Endothelial cell of umbilical vein (primary cell): ENCODE data around the gene SH3PXD2B. TPM values are rescaled to one million over a fixed set of nuclear protein-coding genes. Genes with fewer than 3 reads are reported as not detected.

Source experiments
- BruUV-seq: library from RNA; stranded (reverse); fragments of 400-500 nt; replicated peaks from 2 replicates; lab custom pipeline; 2021; lab: Mats Ljungman, UMichigan
- CTCF ChIA-PET: fragments of 300-600, 350-600 bp; sonication (Branson Sonifier 250); formaldehyde crosslinking; loops from one replicate; lab custom pipeline; 2021; ENCODE audit warnings: antibody characterized with exemption, inconsistent platforms; lab: Charles Lee
- POLR2A ChIA-PET: fragments of 300-600, 350-600 bp; sonication (Branson Sonifier 250); formaldehyde crosslinking; loops from one replicate; lab custom pipeline; 2021; ENCODE audit warnings: antibody characterized with exemption, inconsistent platforms; lab: Charles Lee
- DNase-seq: peaks from one replicate; pipeline ENCODE4 v3.0.0-alpha.2; 2011; ENCODE audit warnings: low read depth, low spot score
- FAIRE-seq: peaks from 2 replicates; lab custom pipeline; 2011; peaks lifted over from hg19 to GRCh38; lab: Jason Lieb, UNC
- H2AFZ ChIP-seq: 2 replicates; pipeline ENCODE4 v1.6.0; 2012; ENCODE audit warnings: low read depth, low read length, control low read depth, inconsistent platforms
- H3K27ac ChIP-seq: 2 replicates; pipeline ENCODE4 v1.5.1; 2011; ENCODE audit warnings: low read depth, mild to moderate bottlenecking, control low read depth, low read length, moderate library complexity; ENCODE audit not compliant: insufficient read depth
- H3K27me3 ChIP-seq, 2 experiments: 2 replicates each; pipeline versions ENCODE4 v1.6.0 to v1.6.1; 2011; ENCODE audit warnings: low read length in 2 of 2, mixed read lengths in 1 of 2; ENCODE audit not compliant: control insufficient read depth in 2 of 2, insufficient read depth in 2 of 2
- H3K36me3 ChIP-seq, 2 experiments: 2 replicates in 1 of 2; 3 replicates in 1 of 2; pipeline ENCODE4 v1.5.1; 2011; ENCODE audit warnings: low read length in 2 of 2, mild to moderate bottlenecking in 1 of 2, moderate library complexity in 1 of 2; ENCODE audit not compliant: control insufficient read depth in 2 of 2, insufficient read depth in 2 of 2; ENCODE audit errors: extremely low read depth in 1 of 2
- H3K4me1 ChIP-seq: 3 replicates; pipeline ENCODE4 v1.5.1; 2011; ENCODE audit warnings: mild to moderate bottlenecking, low read length; ENCODE audit not compliant: control insufficient read depth, insufficient read depth; ENCODE audit errors: extremely low read depth
- H3K4me2 ChIP-seq: 2 replicates; pipeline ENCODE4 v1.6.1; 2011; ENCODE audit warnings: low read length, control low read depth, mixed read lengths; ENCODE audit not compliant: insufficient read depth
- H3K4me3 ChIP-seq, 3 experiments: fragments of 200-600 bp in 1 of 3; sonication (generic), shearing (Covaris generic) in 1 of 3; replicated peaks in 1 of 3; 2 replicates each; pipeline ENCODE4 v1.5.1; 2011 to 2016; ENCODE audit warnings: control low read depth in 3 of 3, low read length in 3 of 3, mild to moderate bottlenecking in 2 of 3, inconsistent platforms in 1 of 3, low read depth in 1 of 3, moderate library complexity in 1 of 3; ENCODE audit not compliant: insufficient read depth in 1 of 3
- H3K79me2 ChIP-seq: 2 replicates; pipeline ENCODE4 v1.6.0; 2012; ENCODE audit warnings: low read length, inconsistent platforms; ENCODE audit not compliant: control insufficient read depth, insufficient read depth
- H3K9ac ChIP-seq: replicated peaks from 2 replicates; pipeline ENCODE3; 2011; ENCODE audit warnings: low read length, control low read depth; ENCODE audit not compliant: insufficient read depth; ENCODE audit errors: extremely low read depth
- H3K9me1 ChIP-seq: replicated peaks from 3 replicates; pipeline ENCODE4 v1.6.0; 2011; ENCODE audit warnings: mild to moderate bottlenecking, low read length; ENCODE audit not compliant: control insufficient read depth, insufficient read depth; ENCODE audit errors: extremely low read depth
- H3K9me3 ChIP-seq: replicated peaks from 2 replicates; pipeline ENCODE4 v1.5.1; 2012; ENCODE audit warnings: low read length, inconsistent platforms; ENCODE audit not compliant: control insufficient read depth, insufficient read depth
- H4K20me1 ChIP-seq: replicated peaks from 2 replicates; pipeline ENCODE3; 2011; ENCODE audit warnings: mild to moderate bottlenecking, low read length; ENCODE audit not compliant: control insufficient read depth, insufficient read depth; ENCODE audit errors: extremely low read depth
- CTCF ChIP-seq, 2 donors: IDR thresholded peaks; 1 replicate in 1 of 2; 2 replicates in 1 of 2; pipeline ENCODE4 v1.5.1; 2011; ENCODE audit warnings: low read length in 2 of 2, mild to moderate bottlenecking in 2 of 2, moderate library complexity in 2 of 2, control low read depth in 1 of 2, inconsistent platforms in 1 of 2, low read depth in 1 of 2; ENCODE audit not compliant: insufficient read depth in 1 of 2; ENCODE audit errors: extremely low read depth in 1 of 2
- EZH2 ChIP-seq: IDR thresholded peaks from 2 replicates; pipeline ENCODE4 v1.6.1; 2012; ENCODE audit warnings: borderline replicate concordance, low read depth, mild to moderate bottlenecking, moderate library complexity, low read length, inconsistent platforms; ENCODE audit not compliant: severe bottlenecking
- FOS ChIP-seq: IDR thresholded peaks from 2 replicates; pipeline ENCODE4 v1.6.1; 2011; ENCODE audit warnings: mild to moderate bottlenecking, low read length, moderate library complexity, borderline replicate concordance; ENCODE audit not compliant: insufficient read depth
- GATA2 ChIP-seq: IDR thresholded peaks from 2 replicates; pipeline ENCODE4 v1.7.0; 2011; ENCODE audit warnings: low read depth, mild to moderate bottlenecking, moderate library complexity, mixed read lengths, low read length; ENCODE audit not compliant: insufficient read length, insufficient read depth
- JUN ChIP-seq: IDR thresholded peaks from 2 replicates; pipeline ENCODE4 v1.6.1; 2011; ENCODE audit warnings: borderline replicate concordance, low read depth; ENCODE audit not compliant: insufficient read length, insufficient read depth
- MYC ChIP-seq: IDR thresholded peaks from one replicate; pipeline ENCODE4 v1.6.1; 2011; ENCODE audit warnings: mild to moderate bottlenecking, low read depth, low read length
- POLR2A ChIP-seq: IDR thresholded peaks from 2 replicates; pipeline ENCODE4 v1.6.1; 2012; ENCODE audit warnings: low read depth, mild to moderate bottlenecking, control low read depth, low read length
- POLR2AphosphoS5 ChIP-seq: IDR thresholded peaks from 2 replicates; pipeline ENCODE4 v1.6.1; 2012; ENCODE audit warnings: low read depth, mild to moderate bottlenecking, control low read depth, low read length, moderate library complexity; ENCODE audit not compliant: insufficient read depth
- dilution Hi-C: fragments of 300-500 bp; cut with MboI; formaldehyde crosslinking; loops from one replicate; pipeline ENCODE4 v1.15.0; 2019; ENCODE audit warnings: low sequenced_read_pairs; ENCODE audit not compliant: extremely low pct_ligation_motif_present
- intact Hi-C: fragments of 100-400 bp; cut with micrococcal nuclease; formaldehyde crosslinking; loops from one replicate; pipeline ENCODE4 v1.10.0; 2022
- polyA plus RNA-seq, 4 experiments: library from polyadenylated mRNA; depleted of rRNA in 3 of 4; stranded (reverse) in 3 of 4; unstranded in 1 of 4; fragments of >200 nt; gene quantifications; 2 replicates each; pipeline versions ENCODE4 v1.2.1 to v1.2.3, GENCODE V29; 2011 to 2012; ENCODE audit warnings: missing spikeins in 1 of 4
- total RNA-seq: library from RNA; stranded (reverse); gene quantifications from 2 replicates; pipeline ENCODE4 v1.2.3, GENCODE V29; 2021
- TF ChIP-seq, protein P1 (sequence below): IDR thresholded peaks from 2 replicates; pipeline ENCODE4 v1.6.1; 2011; ENCODE audit not compliant: insufficient read depth, insufficient read length

Gene SH3PXD2B
- total and polyA plus RNA-seq, 2 donors (not counting 3 experiments of a cell fraction or from before 2014, with no cell fraction given) = 23.5 to 66.3 TPM

DNA sequence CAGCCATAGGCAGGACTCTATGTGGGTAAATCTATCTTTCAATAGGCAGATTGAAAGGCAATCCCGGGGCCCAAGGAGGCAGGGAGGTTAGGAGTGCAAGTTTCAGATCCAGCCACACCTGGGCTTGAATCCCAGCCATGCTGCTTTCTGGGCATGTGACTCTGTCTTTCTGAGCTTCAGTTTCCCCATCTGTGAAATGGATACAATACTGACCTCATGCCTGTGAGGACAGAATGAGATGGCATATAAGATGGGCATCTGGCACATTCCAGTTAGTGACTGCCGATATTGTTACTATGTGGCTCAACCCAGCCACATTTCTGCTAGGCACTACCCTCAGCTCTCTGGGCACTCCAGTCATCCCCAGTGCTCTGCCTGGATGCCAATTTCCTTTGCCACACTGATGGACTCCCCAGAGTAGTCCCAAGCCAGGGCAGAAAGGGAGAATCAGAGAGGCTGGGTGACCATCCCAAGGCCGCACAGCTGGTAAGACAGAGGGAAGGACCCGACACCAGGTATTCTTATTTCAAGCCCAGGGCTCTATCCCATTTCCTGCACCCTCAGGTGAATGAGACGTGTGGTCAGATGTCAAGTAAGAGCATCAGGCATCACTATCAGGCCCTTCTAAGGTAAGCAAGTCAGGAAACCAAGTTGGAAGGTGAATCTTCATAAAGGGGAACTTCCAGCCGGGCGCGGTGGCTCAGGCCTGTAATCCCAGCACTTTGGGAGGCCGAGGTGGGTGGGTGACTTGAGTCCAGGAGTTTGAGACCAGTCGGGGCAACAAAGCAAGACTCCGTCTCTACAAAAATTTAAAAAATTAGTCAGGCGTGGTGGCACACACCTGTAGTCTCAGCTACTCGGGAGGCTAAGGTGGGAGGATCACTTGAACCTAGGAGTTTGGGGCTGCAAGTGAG, 38.7 kb downstream of the SH3PXD2B start:
- dilution Hi-C loops = no loop called here
- TF ChIP-seq, protein P1, sequence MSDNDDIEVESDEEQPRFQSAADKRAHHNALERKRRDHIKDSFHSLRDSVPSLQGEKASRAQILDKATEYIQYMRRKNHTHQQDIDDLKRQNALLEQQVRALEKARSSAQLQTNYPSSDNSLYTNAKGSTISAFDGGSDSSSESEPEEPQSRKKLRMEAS = no peak
- TF ChIP-seq POLR2AphosphoS5 (no peak), EZH2 (no peak), POLR2A (no peak), JUN (no peak), MYC (no peak), CTCF (IDR thresholded peaks at IDR 0.05; ENCODE audit: extremely low read depth in 1 of 2, insufficient read depth in 1 of 2, low read depth in 1 of 2, low read length in 2 of 2) (no peak), GATA2 (no peak), FOS (no peak)
- Histone ChIP-seq H2AFZ (no peak overlapping the region), H3K36me3 (peaks cover 6 to 11% of the 10 kb centered on the region in 2 experiments), H3K9me3 (no peaks in the 10 kb centered on the region), H3K27ac (no peak overlapping the region), H3K9me1 (no peaks in the 10 kb centered on the region), H3K79me2 (no peaks in the 10 kb centered on the region), H3K27me3 (no peaks in the 10 kb centered on the region), H3K4me1 (peaks cover 31% of the 10 kb centered on the region), H3K9ac (no peak overlapping the region), H3K4me3 (no peak overlapping the region), H4K20me1 (no peaks in the 10 kb centered on the region), H3K4me2 (no peak overlapping the region)
- ChIA-PET CTCF (interaction anchor here (1.9 kb wide), 1 partner anchor 35 kb away, joined by 9 read pairs; no protein-coding TSS in a partner anchor), POLR2A (interaction anchor here (0.6 kb wide), 1 partner anchor 15 kb away, joined by 3 read pairs; no protein-coding TSS in a partner anchor)
- intact Hi-C loops = no loop called here
- DNase-seq (no peak), FAIRE-seq (no peak)
- no TSS peak for BruUV-seq
